ENCODE results near the gene IMPG2. TPM values are rescaled to one million over a fixed set of nuclear protein-coding genes. Genes with fewer than 3 reads are reported as not detected.

IMPG2 gene
- total RNA-seq, 1 donor from 2014 or later = 2.1 TPM

- DNase-seq = no peak
Observed at GRCh38 chr3:101240719-101241399, 79.5 kb downstream of the IMPG2 start.

GRCh38 chr3:101235048-101235447 lies 85.3 kb downstream of the IMPG2 start:
- DNase-seq = no peak

GRCh38 chr3:101230618-101231017 lies 89.8 kb downstream of the IMPG2 start:
- no peak for DNase-seq

GRCh38 chr3:101229681-101230080 lies 90.7 kb downstream of the IMPG2 start:
- DNase-seq = no peak

GRCh38 chr3:101228441-101228840 lies 91.9 kb downstream of the IMPG2 start:
- DNase-seq = no peak

GRCh38 chr3:101224739-101225138 lies 95.6 kb downstream of the IMPG2 start:
- DNase-seq = no peak

GRCh38 chr3:101223016-101223415 lies 97.4 kb downstream of the IMPG2 start:
- DNase-seq = no peak

- DNase-seq = no peak
Observed at GRCh38 chr3:101219842-101220560, 100.4 kb downstream of the IMPG2 start.

GRCh38 chr3:101217472-101218245 lies 102.7 kb downstream of the IMPG2 start:
- no peak for DNase-seq

GRCh38 chr3:101216710-101217465 lies 103.5 kb downstream of the IMPG2 start:
- no peak for DNase-seq

GRCh38 chr3:101212730-101213129 lies 107.6 kb downstream of the IMPG2 start:
- DNase-seq = no peak

- DNase-seq = peak; percentile 36
Observed at GRCh38 chr3:101204246-101204645, 116.1 kb downstream of the IMPG2 start.

- DNase-seq = no peak
Observed at GRCh38 chr3:101203411-101203810, 117.0 kb downstream of the IMPG2 start.

- no peak for DNase-seq
Observed at GRCh38 chr3:101202640-101203039, 117.7 kb downstream of the IMPG2 start.

- DNase-seq = no peak
Observed at GRCh38 chr3:101200461-101200860, 119.9 kb downstream of the IMPG2 start.

- peak; percentile 82 for DNase-seq
Observed at GRCh38 chr3:101195951-101196713, 124.2 kb downstream of the IMPG2 start.

- no peak for DNase-seq
Observed at GRCh38 chr3:101194392-101194791, 126.0 kb downstream of the IMPG2 start.

- no peak for DNase-seq
Observed at GRCh38 chr3:101193957-101194356, 126.4 kb downstream of the IMPG2 start.

- DNase-seq = no peak
Observed at GRCh38 chr3:101189796-101190195, 130.6 kb downstream of the IMPG2 start.

GRCh38 chr3:101189176-101189575 lies 131.2 kb downstream of the IMPG2 start:
- no peak for DNase-seq

- DNase-seq = no peak
Observed at GRCh38 chr3:101185341-101185740, 135.0 kb downstream of the IMPG2 start.

- no peak for DNase-seq
Observed at GRCh38 chr3:101184111-101184510, 136.3 kb downstream of the IMPG2 start.

Measured in tongue (tissue), 2 donors.